ENCODE measurements around the gene ZBTB32.

ZBTB32 gene

DNA sequence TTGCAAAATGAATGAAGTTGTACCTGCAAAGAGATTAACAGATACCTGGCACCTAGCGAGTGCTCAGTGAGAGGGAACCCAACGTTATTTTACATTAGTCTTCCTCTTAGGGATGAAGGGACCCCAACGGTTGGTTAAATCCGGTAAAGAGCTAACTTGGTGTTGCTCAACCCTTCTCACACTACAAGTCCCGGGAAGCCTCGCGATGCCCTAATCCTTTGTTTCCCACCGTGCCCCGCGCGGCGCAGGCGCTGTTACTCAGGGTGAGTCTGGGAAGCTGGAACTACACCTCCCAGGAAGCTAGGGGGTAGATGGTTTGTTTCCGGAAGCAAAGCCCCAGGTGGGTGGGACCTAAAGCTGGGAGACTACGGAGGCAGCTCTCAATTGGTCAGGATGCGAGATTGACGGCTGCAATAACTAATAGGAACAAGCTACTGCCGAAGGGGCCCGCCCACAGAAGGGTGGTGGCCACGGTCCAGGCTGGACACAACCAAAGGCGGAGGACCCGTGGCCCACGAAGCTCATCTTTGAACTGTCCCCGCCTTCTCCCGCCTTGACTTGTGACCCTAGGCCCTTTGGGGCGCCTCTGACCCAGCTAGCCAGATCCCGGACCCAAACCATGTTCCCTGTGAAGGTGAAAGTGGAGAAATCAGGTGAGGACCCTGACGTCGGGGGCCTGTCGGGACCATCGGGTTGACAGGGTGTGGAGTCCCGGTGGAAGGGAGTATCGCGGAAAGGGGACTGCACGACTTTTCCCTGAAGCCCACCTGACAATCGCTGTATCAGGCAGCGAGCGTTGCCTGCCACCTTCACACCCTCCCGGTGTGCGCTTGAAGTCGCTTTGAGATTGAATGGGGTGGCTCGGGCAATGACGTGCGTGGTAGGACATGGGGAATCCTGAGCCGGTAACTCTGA, 44.0 kb downstream of the ZBTB32 start, which contains the start of gene LIN37 (continued):
- peak; percentile 35; the same call in 1 of the 2 replicates for TF ChIP-seq ZNF391 (tag by site-specific recombination; IDR thresholded peaks at IDR 0.05; ENCODE audit: borderline replicate concordance, low read depth)
- TF ChIP-seq ZNF157 (tag by site-specific recombination; IDR thresholded peaks at IDR 0.05), result no peak
- no peak for TF ChIP-seq ZNF354C (tag by site-specific recombination; IDR thresholded peaks at IDR 0.05; ENCODE audit: borderline replicate concordance, low read depth)
- TF ChIP-seq, protein P1, sequence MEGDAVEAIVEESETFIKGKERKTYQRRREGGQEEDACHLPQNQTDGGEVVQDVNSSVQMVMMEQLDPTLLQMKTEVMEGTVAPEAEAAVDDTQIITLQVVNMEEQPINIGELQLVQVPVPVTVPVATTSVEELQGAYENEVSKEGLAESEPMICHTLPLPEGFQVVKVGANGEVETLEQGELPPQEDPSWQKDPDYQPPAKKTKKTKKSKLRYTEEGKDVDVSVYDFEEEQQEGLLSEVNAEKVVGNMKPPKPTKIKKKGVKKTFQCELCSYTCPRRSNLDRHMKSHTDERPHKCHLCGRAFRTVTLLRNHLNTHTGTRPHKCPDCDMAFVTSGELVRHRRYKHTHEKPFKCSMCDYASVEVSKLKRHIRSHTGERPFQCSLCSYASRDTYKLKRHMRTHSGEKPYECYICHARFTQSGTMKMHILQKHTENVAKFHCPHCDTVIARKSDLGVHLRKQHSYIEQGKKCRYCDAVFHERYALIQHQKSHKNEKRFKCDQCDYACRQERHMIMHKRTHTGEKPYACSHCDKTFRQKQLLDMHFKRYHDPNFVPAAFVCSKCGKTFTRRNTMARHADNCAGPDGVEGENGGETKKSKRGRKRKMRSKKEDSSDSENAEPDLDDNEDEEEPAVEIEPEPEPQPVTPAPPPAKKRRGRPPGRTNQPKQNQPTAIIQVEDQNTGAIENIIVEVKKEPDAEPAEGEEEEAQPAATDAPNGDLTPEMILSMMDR (tag by site-specific recombination; IDR thresholded peaks at IDR 0.05), result no peak
- TF ChIP-seq PRDM1 (tag by site-specific recombination; IDR thresholded peaks at IDR 0.05), result peak; percentile 94
- TF ChIP-seq ZNF677 (tag by site-specific recombination; IDR thresholded peaks at IDR 0.05), result no peak
- TF ChIP-seq ZEB2 (tag by site-specific recombination; IDR thresholded peaks at IDR 0.05), result peak; percentile 46; the same call in 1 of the 2 replicates
- no peak for TF ChIP-seq ZNF433 (tag by site-specific recombination; IDR thresholded peaks at IDR 0.05; ENCODE audit: low read depth)
- TF ChIP-seq ZBTB8A (tag by site-specific recombination; IDR thresholded peaks at IDR 0.05), result peak; percentile 94
- peak; percentile 93 for TF ChIP-seq ZNF10 (tag by site-specific recombination; IDR thresholded peaks at IDR 0.05)
- peak; percentile 44; the same call in 1 of the 2 replicates for TF ChIP-seq ZNF843 (tag by site-specific recombination; IDR thresholded peaks at IDR 0.05)
- TF ChIP-seq, protein P2, sequence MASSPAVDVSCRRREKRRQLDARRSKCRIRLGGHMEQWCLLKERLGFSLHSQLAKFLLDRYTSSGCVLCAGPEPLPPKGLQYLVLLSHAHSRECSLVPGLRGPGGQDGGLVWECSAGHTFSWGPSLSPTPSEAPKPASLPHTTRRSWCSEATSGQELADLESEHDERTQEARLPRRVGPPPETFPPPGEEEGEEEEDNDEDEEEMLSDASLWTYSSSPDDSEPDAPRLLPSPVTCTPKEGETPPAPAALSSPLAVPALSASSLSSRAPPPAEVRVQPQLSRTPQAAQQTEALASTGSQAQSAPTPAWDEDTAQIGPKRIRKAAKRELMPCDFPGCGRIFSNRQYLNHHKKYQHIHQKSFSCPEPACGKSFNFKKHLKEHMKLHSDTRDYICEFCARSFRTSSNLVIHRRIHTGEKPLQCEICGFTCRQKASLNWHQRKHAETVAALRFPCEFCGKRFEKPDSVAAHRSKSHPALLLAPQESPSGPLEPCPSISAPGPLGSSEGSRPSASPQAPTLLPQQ (tag by site-specific recombination; IDR thresholded peaks at IDR 0.05), result peak; percentile 53; the same call in 1 of the 2 replicates
- TF ChIP-seq ZBTB1 (tag by site-specific recombination; IDR thresholded peaks at IDR 0.05), result no peak
- TF ChIP-seq ZNF555 (tag by site-specific recombination; conservative IDR thresholded peaks at IDR 0.05), result no peak
- TF ChIP-seq MEIS1 (CRISPR knock-in tag; IDR thresholded peaks at IDR 0.05; ENCODE audit: borderline replicate concordance), result no peak
- TF ChIP-seq, protein P3, sequence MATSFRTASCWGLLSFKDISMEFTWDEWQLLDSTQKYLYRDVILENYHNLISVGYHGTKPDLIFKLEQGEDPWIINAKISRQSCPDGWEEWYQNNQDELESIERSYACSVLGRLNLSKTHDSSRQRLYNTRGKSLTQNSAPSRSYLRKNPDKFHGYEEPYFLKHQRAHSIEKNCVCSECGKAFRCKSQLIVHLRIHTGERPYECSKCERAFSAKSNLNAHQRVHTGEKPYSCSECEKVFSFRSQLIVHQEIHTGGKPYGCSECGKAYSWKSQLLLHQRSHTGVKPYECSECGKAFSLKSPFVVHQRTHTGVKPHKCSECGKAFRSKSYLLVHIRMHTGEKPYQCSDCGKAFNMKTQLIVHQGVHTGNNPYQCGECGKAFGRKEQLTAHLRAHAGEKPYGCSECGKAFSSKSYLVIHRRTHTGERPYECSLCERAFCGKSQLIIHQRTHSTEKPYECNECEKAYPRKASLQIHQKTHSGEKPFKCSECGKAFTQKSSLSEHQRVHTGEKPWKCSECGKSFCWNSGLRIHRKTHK (tag by site-specific recombination; IDR thresholded peaks at IDR 0.05), result no peak
- TF ChIP-seq ZNF658 (tag by site-specific recombination; IDR thresholded peaks at IDR 0.05), result no peak
- TF ChIP-seq GLIS1 (tag by site-specific recombination; IDR thresholded peaks at IDR 0.05), result peak; percentile 59; the same call in 1 of the 2 replicates
- TF ChIP-seq ZFHX2 (tag by site-specific recombination; conservative IDR thresholded peaks at IDR 0.05), result peak; percentile 77
- TF ChIP-seq ZNF501 (tag by site-specific recombination; IDR thresholded peaks at IDR 0.05), result 0 out of 2 replicates have a peak, but pooled peaks have one; percentile 29
- TF ChIP-seq, protein P4, sequence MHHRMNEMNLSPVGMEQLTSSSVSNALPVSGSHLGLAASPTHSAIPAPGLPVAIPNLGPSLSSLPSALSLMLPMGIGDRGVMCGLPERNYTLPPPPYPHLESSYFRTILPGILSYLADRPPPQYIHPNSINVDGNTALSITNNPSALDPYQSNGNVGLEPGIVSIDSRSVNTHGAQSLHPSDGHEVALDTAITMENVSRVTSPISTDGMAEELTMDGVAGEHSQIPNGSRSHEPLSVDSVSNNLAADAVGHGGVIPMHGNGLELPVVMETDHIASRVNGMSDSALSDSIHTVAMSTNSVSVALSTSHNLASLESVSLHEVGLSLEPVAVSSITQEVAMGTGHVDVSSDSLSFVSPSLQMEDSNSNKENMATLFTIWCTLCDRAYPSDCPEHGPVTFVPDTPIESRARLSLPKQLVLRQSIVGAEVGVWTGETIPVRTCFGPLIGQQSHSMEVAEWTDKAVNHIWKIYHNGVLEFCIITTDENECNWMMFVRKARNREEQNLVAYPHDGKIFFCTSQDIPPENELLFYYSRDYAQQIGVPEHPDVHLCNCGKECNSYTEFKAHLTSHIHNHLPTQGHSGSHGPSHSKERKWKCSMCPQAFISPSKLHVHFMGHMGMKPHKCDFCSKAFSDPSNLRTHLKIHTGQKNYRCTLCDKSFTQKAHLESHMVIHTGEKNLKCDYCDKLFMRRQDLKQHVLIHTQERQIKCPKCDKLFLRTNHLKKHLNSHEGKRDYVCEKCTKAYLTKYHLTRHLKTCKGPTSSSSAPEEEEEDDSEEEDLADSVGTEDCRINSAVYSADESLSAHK (tag by site-specific recombination; IDR thresholded peaks at IDR 0.05), result no peak; the same call in 1 of the 2 replicates
- 0 out of 2 replicates have a peak, but pooled peaks have one; percentile 16 for TF ChIP-seq ZNF221 (tag by site-specific recombination; IDR thresholded peaks at IDR 0.05; ENCODE audit: borderline replicate concordance)
- no peak for TF ChIP-seq HOXA7 (CRISPR knock-in tag; IDR thresholded peaks at IDR 0.05; ENCODE audit: borderline replicate concordance)
- TF ChIP-seq ZNF146 (tag by site-specific recombination; IDR thresholded peaks at IDR 0.05), result no peak
- no peak for TF ChIP-seq ZNF707 (tag by site-specific recombination; IDR thresholded peaks at IDR 0.05)
- TF ChIP-seq KLF9 (tag by site-specific recombination; IDR thresholded peaks at IDR 0.05; ENCODE audit: low read depth), result peak; percentile 82
- TF ChIP-seq, protein P5, sequence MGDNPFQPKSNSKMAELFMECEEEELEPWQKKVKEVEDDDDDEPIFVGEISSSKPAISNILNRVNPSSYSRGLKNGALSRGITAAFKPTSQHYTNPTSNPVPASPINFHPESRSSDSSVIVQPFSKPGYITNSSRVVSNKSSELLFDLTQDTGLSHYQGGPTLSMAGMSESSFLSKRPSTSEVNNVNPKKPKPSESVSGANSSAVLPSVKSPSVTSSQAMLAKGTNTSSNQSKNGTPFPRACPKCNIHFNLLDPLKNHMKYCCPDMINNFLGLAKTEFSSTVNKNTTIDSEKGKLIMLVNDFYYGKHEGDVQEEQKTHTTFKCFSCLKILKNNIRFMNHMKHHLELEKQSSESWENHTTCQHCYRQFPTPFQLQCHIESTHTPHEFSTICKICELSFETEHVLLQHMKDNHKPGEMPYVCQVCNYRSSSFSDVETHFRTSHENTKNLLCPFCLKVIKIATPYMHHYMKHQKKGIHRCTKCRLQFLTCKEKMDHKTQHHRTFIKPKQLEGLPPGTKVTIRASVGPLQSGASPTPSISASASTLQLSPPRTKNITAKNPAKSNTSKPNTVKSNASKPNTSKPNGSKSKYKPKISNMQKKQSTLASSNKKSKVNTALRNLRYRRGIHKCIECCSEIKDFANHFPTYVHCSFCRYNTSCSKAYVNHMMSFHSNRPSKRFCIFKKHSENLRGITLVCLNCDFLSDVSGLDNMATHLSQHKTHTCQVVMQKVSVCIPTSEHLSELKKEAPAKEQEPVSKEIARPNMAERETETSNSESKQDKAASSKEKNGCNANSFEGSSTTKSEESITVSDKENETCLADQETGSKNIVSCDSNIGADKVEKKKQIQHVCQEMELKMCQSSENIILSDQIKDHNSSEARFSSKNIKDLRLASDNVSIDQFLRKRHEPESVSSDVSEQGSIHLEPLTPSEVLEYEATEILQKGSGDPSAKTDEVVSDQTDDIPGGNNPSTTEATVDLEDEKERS (tag by site-specific recombination; IDR thresholded peaks at IDR 0.05), result no peak
- no peak for TF ChIP-seq ZNF585B (tag by site-specific recombination; IDR thresholded peaks at IDR 0.05)
- TF ChIP-seq ZNF571 (tag by site-specific recombination; IDR thresholded peaks at IDR 0.05), result no peak

Measured in HEK293 (cell line).